Measurements from ENCODE around the gene TTLL4. TPM values are rescaled to one million over a fixed set of nuclear protein-coding genes. Genes with fewer than 3 reads are reported as not detected.
"Not testable (repeated sequence)": the region's sequence is repeated elsewhere in the genome, so short reads cannot be mapped to it uniquely, and the experiment has no call there.

TTLL4 gene
- total RNA-seq, 1 experiment from 2014 or later: 82.1 TPM

DNA sequence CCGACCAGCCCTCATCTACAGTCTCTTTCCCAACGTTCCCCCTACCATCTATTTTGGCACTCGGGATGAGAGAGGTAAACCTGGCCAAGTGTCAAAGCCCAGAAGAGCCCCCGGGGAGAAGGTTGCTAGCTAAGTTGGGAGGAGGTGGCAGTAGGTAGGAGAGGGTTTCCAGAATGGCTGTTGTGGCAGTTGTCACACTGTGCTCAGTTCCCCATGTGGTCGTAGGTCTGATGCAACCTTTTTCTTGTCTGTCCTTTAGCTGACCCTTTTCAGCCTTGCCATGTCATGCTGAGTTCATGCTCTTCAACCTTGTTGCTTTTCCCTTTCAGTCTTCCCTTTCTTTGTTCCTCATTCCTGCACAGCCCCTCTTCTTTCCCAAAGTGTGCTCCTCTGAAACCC is 34.5 kb downstream of the TTLL4 start:
- Histone ChIP-seq H3K4me3 (ENCODE audit: insufficient read depth, low read depth, low read length) (no peak overlapping the region), H3K36me3 (replicated peaks; ENCODE audit: control insufficient read depth, insufficient read depth, low read length) (peaks cover 42% of the 10 kb centered on the region), H3K27me3 (ENCODE audit: control insufficient read depth, insufficient read depth, low read length) (no peaks in the 10 kb centered on the region)
- no peak for DNase-seq

DNA sequence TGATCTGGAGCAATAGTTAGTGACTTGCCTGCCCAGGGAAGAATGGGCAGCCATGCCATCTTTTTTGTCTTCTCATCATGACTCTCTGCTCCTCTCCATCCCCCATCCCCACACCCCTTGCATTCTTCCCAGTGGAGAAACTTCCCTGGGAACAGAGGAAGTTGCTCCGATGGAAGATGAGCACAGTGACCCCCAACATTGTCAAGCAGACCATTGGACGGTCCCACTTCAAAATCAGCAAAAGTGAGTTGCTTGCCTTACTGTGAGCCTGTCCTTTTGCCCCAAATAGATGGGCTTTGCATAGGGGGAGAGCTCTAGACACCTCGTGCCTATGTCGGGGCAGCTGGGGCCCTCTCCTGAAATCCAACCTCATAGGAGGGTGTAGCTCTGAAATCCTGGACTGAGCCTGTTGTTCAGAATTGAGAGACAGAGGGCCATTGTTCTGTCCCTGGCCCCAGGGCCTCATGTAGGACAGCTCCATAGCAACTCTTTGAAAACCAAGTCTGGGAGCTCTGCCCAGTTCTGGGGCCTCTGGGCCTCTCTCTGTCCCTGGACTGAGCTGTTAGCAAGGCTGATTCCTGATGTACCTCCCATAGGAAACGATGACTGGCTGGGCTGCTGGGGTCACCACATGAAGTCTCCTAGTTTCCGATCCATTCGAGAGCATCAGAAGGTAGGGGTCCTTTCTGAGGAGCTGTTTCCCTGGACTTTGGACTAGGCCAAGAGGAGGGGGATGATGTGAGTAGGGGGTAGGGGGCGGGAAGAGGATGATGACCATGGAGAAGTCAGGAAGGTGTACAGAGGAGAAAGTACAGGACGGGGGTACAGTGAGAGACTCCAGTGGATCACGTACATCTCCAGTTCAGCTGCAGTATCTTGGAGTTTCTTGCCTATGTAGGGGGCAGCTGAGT is 35.2 kb downstream of the TTLL4 start:
- no peak for DNase-seq
- H3K4me3 ChIP-seq (ENCODE audit: insufficient read depth, low read depth, low read length): no peak overlapping the region
- peaks cover 43% of the 10 kb centered on the region for H3K36me3 ChIP-seq (replicated peaks; ENCODE audit: control insufficient read depth, insufficient read depth, low read length)
- no peaks in the 10 kb centered on the region for H3K27me3 ChIP-seq (ENCODE audit: control insufficient read depth, insufficient read depth, low read length)

DNA sequence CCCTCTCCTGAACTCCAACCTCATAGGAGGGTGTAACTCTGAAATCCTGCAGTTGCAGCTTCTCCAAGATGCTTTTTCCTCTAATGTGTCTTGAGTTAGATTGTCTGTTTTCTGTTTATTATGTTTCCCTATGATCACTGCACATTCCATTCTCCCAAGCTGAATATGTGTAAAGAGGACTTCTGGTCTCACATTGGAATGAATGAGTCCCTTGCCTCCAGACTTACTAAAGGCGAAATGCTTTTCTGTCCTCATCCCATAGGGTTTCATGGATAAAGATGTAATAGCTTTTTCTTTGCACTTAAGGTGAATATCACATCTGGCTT is 35.8 kb downstream of the TTLL4 start:
- H3K4me3 ChIP-seq (ENCODE audit: insufficient read depth, low read depth, low read length): no peak overlapping the region
- no peaks in the 10 kb centered on the region for H3K27me3 ChIP-seq (ENCODE audit: control insufficient read depth, insufficient read depth, low read length)
- no peak for DNase-seq
- peaks cover 44% of the 10 kb centered on the region for H3K36me3 ChIP-seq (replicated peaks; ENCODE audit: control insufficient read depth, insufficient read depth, low read length)

DNA sequence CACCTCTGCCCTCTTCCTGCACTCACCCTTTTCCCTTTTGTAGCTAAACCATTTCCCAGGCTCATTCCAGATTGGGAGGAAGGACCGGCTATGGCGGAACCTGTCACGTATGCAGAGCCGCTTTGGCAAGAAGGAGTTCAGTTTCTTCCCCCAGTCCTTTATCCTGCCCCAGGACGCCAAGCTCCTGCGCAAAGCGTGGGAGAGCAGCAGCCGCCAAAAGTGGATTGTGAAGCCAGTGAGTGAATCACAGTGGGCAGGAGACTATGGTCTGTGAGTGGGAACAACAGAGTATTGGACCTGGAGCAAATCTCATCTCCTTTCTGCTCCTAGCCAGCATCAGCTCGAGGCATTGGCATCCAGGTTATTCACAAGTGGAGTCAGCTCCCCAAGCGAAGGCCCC is 36.3 kb downstream of the TTLL4 start:
- Histone ChIP-seq H3K36me3 (replicated peaks; ENCODE audit: control insufficient read depth, insufficient read depth, low read length) (peaks cover 45% of the 10 kb centered on the region), H3K4me3 (ENCODE audit: insufficient read depth, low read depth, low read length) (no peak overlapping the region), H3K27me3 (ENCODE audit: control insufficient read depth, insufficient read depth, low read length) (no peaks in the 10 kb centered on the region)
- no peak for DNase-seq

DNA sequence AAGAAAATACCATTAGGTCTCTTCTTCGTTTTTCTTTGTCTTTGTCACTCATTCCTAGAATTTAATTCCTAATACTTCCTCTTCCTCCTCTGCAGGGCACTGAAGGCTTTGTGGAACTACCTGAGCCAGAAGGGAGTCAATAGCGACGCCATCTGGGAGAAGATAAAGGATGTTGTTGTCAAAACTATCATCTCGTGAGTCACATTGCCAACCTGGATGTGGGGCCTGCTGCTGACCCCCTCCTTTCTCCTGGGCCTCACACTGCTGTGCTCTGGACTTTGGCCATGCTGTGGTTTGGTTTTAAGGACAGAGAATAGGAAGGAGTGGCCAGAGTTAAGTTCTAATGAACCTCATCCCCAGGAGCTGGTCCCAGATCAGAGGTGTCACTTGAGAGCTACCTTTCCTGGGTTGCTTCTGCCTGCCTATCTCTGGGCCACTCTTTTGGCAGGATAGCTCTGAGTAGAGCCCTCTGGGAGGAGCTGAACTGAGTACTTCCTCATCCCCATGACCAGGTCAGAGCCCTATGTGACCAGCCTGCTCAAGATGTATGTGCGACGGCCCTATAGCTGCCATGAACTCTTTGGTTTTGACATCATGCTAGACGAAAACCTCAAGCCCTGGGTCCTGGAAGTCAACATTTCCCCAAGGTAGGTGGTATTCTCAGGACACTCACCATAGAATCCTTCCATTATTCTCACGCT is 38.3 kb downstream of the TTLL4 start:
- H3K27me3 ChIP-seq (ENCODE audit: control insufficient read depth, insufficient read depth, low read length): no peaks in the 10 kb centered on the region
- no peak for DNase-seq
- H3K36me3 ChIP-seq (replicated peaks; ENCODE audit: control insufficient read depth, insufficient read depth, low read length): peaks cover 62% of the 10 kb centered on the region
- no peak overlapping the region for H3K4me3 ChIP-seq (ENCODE audit: insufficient read depth, low read depth, low read length)

GRCh38 chr2:218754201-218754600 is 43.6 kb downstream of the TTLL4 start:
- peaks cover 44% of the 10 kb centered on the region for H3K36me3 ChIP-seq (replicated peaks; ENCODE audit: control insufficient read depth, insufficient read depth, low read length)
- H3K27me3 ChIP-seq (ENCODE audit: control insufficient read depth, insufficient read depth, low read length): no peaks in the 10 kb centered on the region
- DNase-seq: no peak
- H3K4me3 ChIP-seq (ENCODE audit: insufficient read depth, low read depth, low read length): no peak overlapping the region

DNA sequence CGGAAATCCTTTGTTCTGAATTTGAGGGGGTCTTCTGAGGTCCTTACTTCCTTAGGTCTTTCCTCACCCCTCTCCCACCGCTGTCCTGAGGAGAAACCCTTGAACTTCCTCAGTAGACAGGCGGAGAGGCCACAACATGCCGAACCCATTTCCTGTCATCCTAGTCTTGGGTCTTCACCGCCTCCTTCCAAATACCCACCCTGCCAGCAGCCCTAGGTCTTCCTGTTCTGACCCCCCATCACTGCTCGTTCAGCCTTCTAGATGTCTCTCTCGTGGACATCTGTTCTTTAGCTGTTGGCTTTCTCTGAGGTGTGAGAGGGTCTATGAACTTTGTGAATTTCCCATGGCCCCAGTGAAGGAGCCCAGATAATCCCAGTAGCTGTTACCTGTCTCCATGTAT is 44.1 kb downstream of the TTLL4 start:
- no peak for DNase-seq
- Histone ChIP-seq H3K4me3 (ENCODE audit: insufficient read depth, low read depth, low read length) (no peak overlapping the region), H3K36me3 (replicated peaks; ENCODE audit: control insufficient read depth, insufficient read depth, low read length) (peaks cover 41% of the 10 kb centered on the region), H3K27me3 (ENCODE audit: control insufficient read depth, insufficient read depth, low read length) (no peaks in the 10 kb centered on the region)

DNA sequence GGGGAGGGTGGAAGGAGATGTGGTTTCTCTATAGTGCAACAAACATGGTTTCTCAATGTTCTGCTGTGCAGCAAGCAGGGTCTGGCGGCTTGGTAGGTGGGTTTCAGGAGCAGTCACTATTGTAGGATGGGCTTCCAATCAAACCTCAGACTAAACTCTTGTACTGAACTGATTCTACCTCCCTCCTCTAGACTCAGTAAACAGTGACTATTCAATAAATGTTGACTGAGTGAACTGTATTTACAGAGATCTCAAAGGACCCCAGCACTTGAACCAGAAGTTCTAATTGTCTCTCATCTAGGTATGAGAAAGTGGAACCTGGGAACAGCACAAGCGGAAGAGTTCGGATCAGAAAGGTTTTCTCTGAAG is 44.5 kb downstream of the TTLL4 start:
- DNase-seq: no peak
- H3K27me3 ChIP-seq (ENCODE audit: control insufficient read depth, insufficient read depth, low read length): no peaks in the 10 kb centered on the region
- H3K4me3 ChIP-seq (ENCODE audit: insufficient read depth, low read depth, low read length): no peak overlapping the region
- peaks cover 37% of the 10 kb centered on the region for H3K36me3 ChIP-seq (replicated peaks; ENCODE audit: control insufficient read depth, insufficient read depth, low read length)

DNA sequence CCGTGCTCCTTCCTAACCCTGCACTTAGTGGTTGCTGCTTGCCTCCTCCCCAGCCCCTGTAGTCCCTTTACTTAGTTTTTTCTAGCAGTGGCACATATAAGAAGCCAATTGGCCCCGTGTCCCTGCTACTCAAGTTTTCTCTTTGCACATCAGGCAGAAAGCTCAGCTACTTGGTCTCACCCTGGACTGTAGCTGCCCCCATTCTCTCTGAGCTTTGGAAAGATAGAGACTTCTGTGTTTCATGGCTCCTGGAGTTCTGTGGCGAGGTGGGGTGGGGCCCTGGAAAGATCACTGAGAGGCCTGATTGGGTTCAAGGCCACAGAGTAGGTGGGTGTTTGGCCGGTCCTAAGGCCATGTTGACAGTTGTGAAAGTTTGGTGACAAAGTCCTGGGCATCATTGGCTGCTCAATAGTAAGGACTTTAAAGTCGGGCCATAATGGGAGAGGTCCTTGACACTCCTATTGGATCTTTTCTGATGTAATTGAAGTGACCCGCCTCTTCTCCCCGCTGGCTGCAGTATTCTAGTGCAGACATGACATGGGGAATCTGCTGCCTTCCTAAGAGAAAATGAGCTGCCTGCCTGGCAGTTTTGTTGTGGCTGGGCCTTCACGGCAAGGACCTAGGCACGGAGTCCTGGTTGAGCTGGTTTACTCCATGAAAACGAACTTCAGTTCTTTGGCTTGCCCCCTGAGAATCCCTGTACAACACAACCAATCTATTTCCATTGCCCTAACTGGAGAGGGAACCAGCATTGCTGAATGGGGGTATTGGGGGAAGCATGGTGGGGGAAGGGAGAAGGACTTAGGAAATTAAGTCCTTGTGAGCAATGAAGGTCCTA is 45.2 kb downstream of the TTLL4 start:
- no peak for DNase-seq
- Histone ChIP-seq H3K27me3 (ENCODE audit: control insufficient read depth, insufficient read depth, low read length) (no peaks in the 10 kb centered on the region), H3K36me3 (replicated peaks; ENCODE audit: control insufficient read depth, insufficient read depth, low read length) (peaks cover 33% of the 10 kb centered on the region), H3K4me3 (ENCODE audit: insufficient read depth, low read depth, low read length) (no peak overlapping the region)

GRCh38 chr2:218756599-218757377 is 46.2 kb downstream of the TTLL4 start:
- Histone ChIP-seq H3K27me3 (ENCODE audit: control insufficient read depth, insufficient read depth, low read length) (no peaks in the 10 kb centered on the region), H3K36me3 (replicated peaks; ENCODE audit: control insufficient read depth, insufficient read depth, low read length) (peaks cover 31% of the 10 kb centered on the region), H3K4me3 (ENCODE audit: insufficient read depth, low read depth, low read length) (no peak overlapping the region)
- DNase-seq: no peak

DNA sequence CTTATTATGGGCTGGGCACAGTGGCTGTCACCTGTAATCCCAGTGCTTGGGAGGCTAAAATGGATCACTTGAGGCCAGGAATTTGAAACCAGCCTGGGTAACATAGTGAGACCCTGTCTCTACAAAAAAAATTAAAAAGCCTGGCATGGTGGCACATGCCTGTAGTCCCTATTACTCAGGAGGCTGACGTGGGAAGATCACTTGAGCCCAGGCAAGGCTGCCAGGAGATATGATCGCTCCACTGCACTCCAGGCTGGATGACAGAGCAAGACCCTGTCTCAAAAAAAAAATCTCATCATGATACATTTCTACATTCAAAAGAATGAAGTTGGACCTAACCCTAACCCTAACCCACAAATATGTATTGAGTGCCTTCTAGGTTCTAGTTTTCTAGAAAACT is 51.2 kb downstream of the TTLL4 start:
- Histone ChIP-seq H3K27me3 (ENCODE audit: control insufficient read depth, insufficient read depth, low read length) (no peaks in the 10 kb centered on the region), H3K36me3 (replicated peaks; ENCODE audit: control insufficient read depth, insufficient read depth, low read length) (peaks cover 1% of the 10 kb centered on the region), H3K4me3 (ENCODE audit: insufficient read depth, low read depth, low read length) (no peak overlapping the region)
- no peak for DNase-seq

DNA sequence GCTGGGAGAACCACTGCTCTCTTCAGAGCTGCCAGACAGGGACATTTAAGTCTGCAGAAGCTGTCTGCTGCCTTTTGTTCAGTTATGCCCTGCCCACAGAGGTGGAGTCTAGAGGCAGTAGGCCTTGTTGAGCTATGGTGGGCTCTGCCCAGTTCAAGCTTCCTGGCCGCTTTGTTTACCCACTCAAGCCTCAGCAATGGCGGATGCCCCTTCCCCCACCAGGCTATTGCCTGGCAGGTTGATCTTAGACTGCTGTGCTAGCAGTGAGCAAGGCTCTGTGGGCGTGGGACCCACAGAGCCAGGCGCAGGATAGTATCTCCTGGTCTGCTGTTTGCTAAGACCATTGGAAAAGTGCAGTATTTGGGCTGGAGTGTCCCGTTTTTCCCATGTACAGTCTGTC is 62.1 kb downstream of the TTLL4 start:
- not testable (repeated sequence) for H3K36me3 ChIP-seq (replicated peaks; ENCODE audit: control insufficient read depth, insufficient read depth, low read length); H3K27me3 ChIP-seq (ENCODE audit: control insufficient read depth, insufficient read depth, low read length); H3K4me3 ChIP-seq (ENCODE audit: insufficient read depth, low read depth, low read length); DNase-seq

DNA sequence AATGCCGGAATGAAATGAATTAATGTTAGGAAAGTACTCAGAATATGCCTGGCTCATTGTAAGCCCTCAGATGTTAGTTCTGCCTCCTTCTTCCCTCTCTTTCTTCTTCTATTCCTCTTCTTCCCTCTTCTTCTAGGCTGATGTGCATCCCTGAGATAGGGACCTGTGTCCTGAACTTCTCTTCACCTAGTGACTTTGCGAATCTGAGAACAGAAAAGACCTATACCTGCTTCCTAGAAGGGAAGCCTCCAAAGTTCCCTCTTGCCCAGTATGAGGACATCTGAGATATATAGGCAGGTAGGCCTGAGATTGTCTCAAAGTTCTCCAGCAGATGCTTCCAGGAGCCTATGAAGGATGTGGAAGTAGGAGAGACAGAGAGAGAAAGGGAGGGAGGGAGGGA is 63.2 kb downstream of the TTLL4 start:
- Histone ChIP-seq H3K36me3 (replicated peaks; ENCODE audit: control insufficient read depth, insufficient read depth, low read length) (no peaks in the 10 kb centered on the region), H3K4me3 (ENCODE audit: insufficient read depth, low read depth, low read length) (no peak overlapping the region), H3K27me3 (ENCODE audit: control insufficient read depth, insufficient read depth, low read length) (no peaks in the 10 kb centered on the region)
- DNase-seq: no peak

GRCh38 chr2:218776488-218776887 is 65.9 kb downstream of the TTLL4 start:
- no peak for DNase-seq
- H3K27me3 ChIP-seq (ENCODE audit: control insufficient read depth, insufficient read depth, low read length): peaks cover 3% of the 10 kb centered on the region; the same call in 1 of the 2 replicates
- no peak overlapping the region for H3K4me3 ChIP-seq (ENCODE audit: insufficient read depth, low read depth, low read length)
- no peaks in the 10 kb centered on the region for H3K36me3 ChIP-seq (replicated peaks; ENCODE audit: control insufficient read depth, insufficient read depth, low read length)

Measured in H7 (cell line).